Endothelial cell of umbilical vein (primary cell): ENCODE data around the gene LXN. TPM values are rescaled to one million over a fixed set of nuclear protein-coding genes. Genes with fewer than 3 reads are reported as not detected.

ENCODE experiments used
- BruUV-seq: library from RNA; stranded (reverse); fragments of 400-500 nt; replicated peaks from 2 replicates; lab custom pipeline; 2021; lab: Mats Ljungman, UMichigan
- CTCF ChIA-PET: fragments of 300-600, 350-600 bp; sonication (Branson Sonifier 250); formaldehyde crosslinking; loops from one replicate; lab custom pipeline; 2021; ENCODE audit warnings: antibody characterized with exemption, inconsistent platforms; lab: Charles Lee
- POLR2A ChIA-PET: fragments of 300-600, 350-600 bp; sonication (Branson Sonifier 250); formaldehyde crosslinking; loops from one replicate; lab custom pipeline; 2021; ENCODE audit warnings: antibody characterized with exemption, inconsistent platforms; lab: Charles Lee
- DNase-seq: peaks from one replicate; pipeline ENCODE4 v3.0.0-alpha.2; 2011; ENCODE audit warnings: low read depth, low spot score
- FAIRE-seq: peaks from 2 replicates; lab custom pipeline; 2011; peaks lifted over from hg19 to GRCh38; lab: Jason Lieb, UNC
- H2AFZ ChIP-seq: 2 replicates; pipeline ENCODE4 v1.6.0; 2012; ENCODE audit warnings: low read depth, low read length, control low read depth, inconsistent platforms
- H3K27ac ChIP-seq: 2 replicates; pipeline ENCODE4 v1.5.1; 2011; ENCODE audit warnings: low read depth, mild to moderate bottlenecking, control low read depth, low read length, moderate library complexity; ENCODE audit not compliant: insufficient read depth
- H3K27me3 ChIP-seq, 2 experiments: 2 replicates each; pipeline versions ENCODE4 v1.6.0 to v1.6.1; 2011; ENCODE audit warnings: low read length in 2 of 2, mixed read lengths in 1 of 2; ENCODE audit not compliant: control insufficient read depth in 2 of 2, insufficient read depth in 2 of 2
- H3K36me3 ChIP-seq, 2 experiments: 2 replicates in 1 of 2; 3 replicates in 1 of 2; pipeline ENCODE4 v1.5.1; 2011; ENCODE audit warnings: low read length in 2 of 2, mild to moderate bottlenecking in 1 of 2, moderate library complexity in 1 of 2; ENCODE audit not compliant: control insufficient read depth in 2 of 2, insufficient read depth in 2 of 2; ENCODE audit errors: extremely low read depth in 1 of 2
- H3K4me1 ChIP-seq: 3 replicates; pipeline ENCODE4 v1.5.1; 2011; ENCODE audit warnings: mild to moderate bottlenecking, low read length; ENCODE audit not compliant: control insufficient read depth, insufficient read depth; ENCODE audit errors: extremely low read depth
- H3K4me2 ChIP-seq: 2 replicates; pipeline ENCODE4 v1.6.1; 2011; ENCODE audit warnings: low read length, control low read depth, mixed read lengths; ENCODE audit not compliant: insufficient read depth
- H3K4me3 ChIP-seq, 3 experiments: fragments of 200-600 bp in 1 of 3; sonication (generic), shearing (Covaris generic) in 1 of 3; replicated peaks in 1 of 3; 2 replicates each; pipeline ENCODE4 v1.5.1; 2011 to 2016; ENCODE audit warnings: control low read depth in 3 of 3, low read length in 3 of 3, mild to moderate bottlenecking in 2 of 3, inconsistent platforms in 1 of 3, low read depth in 1 of 3, moderate library complexity in 1 of 3; ENCODE audit not compliant: insufficient read depth in 1 of 3
- H3K79me2 ChIP-seq: 2 replicates; pipeline ENCODE4 v1.6.0; 2012; ENCODE audit warnings: low read length, inconsistent platforms; ENCODE audit not compliant: control insufficient read depth, insufficient read depth
- H3K9ac ChIP-seq: replicated peaks from 2 replicates; pipeline ENCODE3; 2011; ENCODE audit warnings: low read length, control low read depth; ENCODE audit not compliant: insufficient read depth; ENCODE audit errors: extremely low read depth
- H3K9me1 ChIP-seq: replicated peaks from 3 replicates; pipeline ENCODE4 v1.6.0; 2011; ENCODE audit warnings: mild to moderate bottlenecking, low read length; ENCODE audit not compliant: control insufficient read depth, insufficient read depth; ENCODE audit errors: extremely low read depth
- H3K9me3 ChIP-seq: replicated peaks from 2 replicates; pipeline ENCODE4 v1.5.1; 2012; ENCODE audit warnings: low read length, inconsistent platforms; ENCODE audit not compliant: control insufficient read depth, insufficient read depth
- H4K20me1 ChIP-seq: replicated peaks from 2 replicates; pipeline ENCODE3; 2011; ENCODE audit warnings: mild to moderate bottlenecking, low read length; ENCODE audit not compliant: control insufficient read depth, insufficient read depth; ENCODE audit errors: extremely low read depth
- EZH2 ChIP-seq: IDR thresholded peaks from 2 replicates; pipeline ENCODE4 v1.6.1; 2012; ENCODE audit warnings: borderline replicate concordance, low read depth, mild to moderate bottlenecking, moderate library complexity, low read length, inconsistent platforms; ENCODE audit not compliant: severe bottlenecking
- FOS ChIP-seq: IDR thresholded peaks from 2 replicates; pipeline ENCODE4 v1.6.1; 2011; ENCODE audit warnings: mild to moderate bottlenecking, low read length, moderate library complexity, borderline replicate concordance; ENCODE audit not compliant: insufficient read depth
- GATA2 ChIP-seq: IDR thresholded peaks from 2 replicates; pipeline ENCODE4 v1.7.0; 2011; ENCODE audit warnings: low read depth, mild to moderate bottlenecking, moderate library complexity, mixed read lengths, low read length; ENCODE audit not compliant: insufficient read length, insufficient read depth
- JUN ChIP-seq: IDR thresholded peaks from 2 replicates; pipeline ENCODE4 v1.6.1; 2011; ENCODE audit warnings: borderline replicate concordance, low read depth; ENCODE audit not compliant: insufficient read length, insufficient read depth
- MYC ChIP-seq: IDR thresholded peaks from one replicate; pipeline ENCODE4 v1.6.1; 2011; ENCODE audit warnings: mild to moderate bottlenecking, low read depth, low read length
- POLR2A ChIP-seq: IDR thresholded peaks from 2 replicates; pipeline ENCODE4 v1.6.1; 2012; ENCODE audit warnings: low read depth, mild to moderate bottlenecking, control low read depth, low read length
- POLR2AphosphoS5 ChIP-seq: IDR thresholded peaks from 2 replicates; pipeline ENCODE4 v1.6.1; 2012; ENCODE audit warnings: low read depth, mild to moderate bottlenecking, control low read depth, low read length, moderate library complexity; ENCODE audit not compliant: insufficient read depth
- dilution Hi-C: fragments of 300-500 bp; cut with MboI; formaldehyde crosslinking; loops from one replicate; pipeline ENCODE4 v1.15.0; 2019; ENCODE audit warnings: low sequenced_read_pairs; ENCODE audit not compliant: extremely low pct_ligation_motif_present
- intact Hi-C: fragments of 100-400 bp; cut with micrococcal nuclease; formaldehyde crosslinking; loops from one replicate; pipeline ENCODE4 v1.10.0; 2022
- polyA plus RNA-seq, 4 experiments: library from polyadenylated mRNA; depleted of rRNA in 3 of 4; stranded (reverse) in 3 of 4; unstranded in 1 of 4; fragments of >200 nt; gene quantifications; 2 replicates each; pipeline versions ENCODE4 v1.2.1 to v1.2.3, GENCODE V29; 2011 to 2012; ENCODE audit warnings: missing spikeins in 1 of 4
- total RNA-seq: library from RNA; stranded (reverse); gene quantifications from 2 replicates; pipeline ENCODE4 v1.2.3, GENCODE V29; 2021

LXN gene
- total and polyA plus RNA-seq, 2 donors (not counting 3 experiments of a cell fraction or from before 2014, with no cell fraction given): 56.9 to 118 TPM

GRCh38 chr3:158712443-158712842 is 40.0 kb upstream of the LXN start:
- Histone ChIP-seq H3K9me1 (no peaks in the 10 kb centered on the region), H3K27ac (peak overlapping the region; percentile 59), H3K9me3 (no peaks in the 10 kb centered on the region), H3K4me2 (no peak overlapping the region), H3K4me1 (peaks cover 46% of the 10 kb centered on the region), H3K9ac (no peak overlapping the region), H3K4me3 (no peak overlapping the region), H3K79me2 (no peaks in the 10 kb centered on the region), H3K36me3 (no peaks in the 10 kb centered on the region), H2AFZ (no peak overlapping the region), H3K27me3 (no peaks in the 10 kb centered on the region), H4K20me1 (no peaks in the 10 kb centered on the region)
- POLR2A ChIA-PET: interaction anchor here (1.5 kb wide), 1 partner anchor 9 kb away, joined by 4 read pairs; no protein-coding TSS in a partner anchor
- CTCF ChIA-PET: interaction anchor here (1.1 to 3.8 kb wide), 10 partner anchors 8 to 82 kb away, joined by 3 to 29 read pairs (median 10); partner anchors contain the start of genes GFM1 and LXN
- BruUV-seq: no TSS peak
- no peak for FAIRE-seq
- intact Hi-C loops (loop anchor here (2.0 to 10.0 kb wide), 3 partner anchors 40 to 1052 kb away; partner anchors contain the start of gene LXN), dilution Hi-C loops (no loop called here)
- no peak for TF ChIP-seq POLR2AphosphoS5
- TF ChIP-seq POLR2A: no peak
- no peak for TF ChIP-seq GATA2
- no peak for TF ChIP-seq MYC
- no peak for TF ChIP-seq EZH2
- DNase-seq: no peak

- FAIRE-seq (no peak), DNase-seq (peak; percentile 58)
- dilution Hi-C loops (no loop called here), intact Hi-C loops (loop anchor here (2.0 to 10.0 kb wide), 3 partner anchors 39 to 1053 kb away; partner anchors contain the start of gene LXN)
- Histone ChIP-seq H3K9ac (no peak overlapping the region), H3K9me1 (no peaks in the 10 kb centered on the region), H3K4me1 (peaks cover 42% of the 10 kb centered on the region), H3K27me3 (no peaks in the 10 kb centered on the region), H3K79me2 (no peaks in the 10 kb centered on the region), H4K20me1 (no peaks in the 10 kb centered on the region), H2AFZ (no peak overlapping the region), H3K9me3 (no peaks in the 10 kb centered on the region), H3K4me2 (no peak overlapping the region), H3K36me3 (no peaks in the 10 kb centered on the region), H3K27ac (peak overlapping the region; percentile 70), H3K4me3 (no peak overlapping the region)
- CTCF ChIA-PET: interaction anchor here (0.7 to 3.8 kb wide), 6 partner anchors 11 to 77 kb away, joined by 3 to 29 read pairs (median 4); partner anchors contain the start of gene RARRES1
- no TSS peak for BruUV-seq
- peak; percentile 50 for TF ChIP-seq FOS
- no peak for TF ChIP-seq POLR2AphosphoS5
- TF ChIP-seq JUN: peak; percentile 59
- POLR2A ChIA-PET: no interaction called here
These were observed 39.4 kb upstream of the LXN start for GRCh38 chr3:158711886-158712285.
